ENCODE measurements around the gene DAPK3.
A peak's percentile ranks its signal among the peaks of the same experiment; 100 is the strongest.

GRCh38 chr19:3970808-3971598 is at the start of gene DAPK3:
- TF ChIP-seq, protein P1, sequence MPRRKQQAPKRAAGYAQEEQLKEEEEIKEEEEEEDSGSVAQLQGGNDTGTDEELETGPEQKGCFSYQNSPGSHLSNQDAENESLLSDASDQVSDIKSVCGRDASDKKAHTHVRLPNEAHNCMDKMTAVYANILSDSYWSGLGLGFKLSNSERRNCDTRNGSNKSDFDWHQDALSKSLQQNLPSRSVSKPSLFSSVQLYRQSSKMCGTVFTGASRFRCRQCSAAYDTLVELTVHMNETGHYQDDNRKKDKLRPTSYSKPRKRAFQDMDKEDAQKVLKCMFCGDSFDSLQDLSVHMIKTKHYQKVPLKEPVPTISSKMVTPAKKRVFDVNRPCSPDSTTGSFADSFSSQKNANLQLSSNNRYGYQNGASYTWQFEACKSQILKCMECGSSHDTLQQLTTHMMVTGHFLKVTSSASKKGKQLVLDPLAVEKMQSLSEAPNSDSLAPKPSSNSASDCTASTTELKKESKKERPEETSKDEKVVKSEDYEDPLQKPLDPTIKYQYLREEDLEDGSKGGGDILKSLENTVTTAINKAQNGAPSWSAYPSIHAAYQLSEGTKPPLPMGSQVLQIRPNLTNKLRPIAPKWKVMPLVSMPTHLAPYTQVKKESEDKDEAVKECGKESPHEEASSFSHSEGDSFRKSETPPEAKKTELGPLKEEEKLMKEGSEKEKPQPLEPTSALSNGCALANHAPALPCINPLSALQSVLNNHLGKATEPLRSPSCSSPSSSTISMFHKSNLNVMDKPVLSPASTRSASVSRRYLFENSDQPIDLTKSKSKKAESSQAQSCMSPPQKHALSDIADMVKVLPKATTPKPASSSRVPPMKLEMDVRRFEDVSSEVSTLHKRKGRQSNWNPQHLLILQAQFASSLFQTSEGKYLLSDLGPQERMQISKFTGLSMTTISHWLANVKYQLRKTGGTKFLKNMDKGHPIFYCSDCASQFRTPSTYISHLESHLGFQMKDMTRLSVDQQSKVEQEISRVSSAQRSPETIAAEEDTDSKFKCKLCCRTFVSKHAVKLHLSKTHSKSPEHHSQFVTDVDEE (CRISPR knock-in tag; IDR thresholded peaks at IDR 0.05) = no peak
- TF ChIP-seq, protein P2, sequence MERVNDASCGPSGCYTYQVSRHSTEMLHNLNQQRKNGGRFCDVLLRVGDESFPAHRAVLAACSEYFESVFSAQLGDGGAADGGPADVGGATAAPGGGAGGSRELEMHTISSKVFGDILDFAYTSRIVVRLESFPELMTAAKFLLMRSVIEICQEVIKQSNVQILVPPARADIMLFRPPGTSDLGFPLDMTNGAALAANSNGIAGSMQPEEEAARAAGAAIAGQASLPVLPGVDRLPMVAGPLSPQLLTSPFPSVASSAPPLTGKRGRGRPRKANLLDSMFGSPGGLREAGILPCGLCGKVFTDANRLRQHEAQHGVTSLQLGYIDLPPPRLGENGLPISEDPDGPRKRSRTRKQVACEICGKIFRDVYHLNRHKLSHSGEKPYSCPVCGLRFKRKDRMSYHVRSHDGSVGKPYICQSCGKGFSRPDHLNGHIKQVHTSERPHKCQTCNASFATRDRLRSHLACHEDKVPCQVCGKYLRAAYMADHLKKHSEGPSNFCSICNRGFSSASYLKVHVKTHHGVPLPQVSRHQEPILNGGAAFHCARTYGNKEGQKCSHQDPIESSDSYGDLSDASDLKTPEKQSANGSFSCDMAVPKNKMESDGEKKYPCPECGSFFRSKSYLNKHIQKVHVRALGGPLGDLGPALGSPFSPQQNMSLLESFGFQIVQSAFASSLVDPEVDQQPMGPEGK (CRISPR knock-in tag; IDR thresholded peaks at IDR 0.05; ENCODE audit: borderline replicate concordance) = no peak
- TF ChIP-seq ZFP3 (CRISPR knock-in tag; IDR thresholded peaks at IDR 0.05) (0 out of 2 replicates have a peak, but pooled peaks have one; percentile 31), ZFP30 (CRISPR knock-in tag; IDR thresholded peaks at IDR 0.05) (no peak), CSDC2 (CRISPR knock-in tag; IDR thresholded peaks at IDR 0.05) (no peak), ESRRG (CRISPR knock-in tag; IDR thresholded peaks at IDR 0.05) (no peak), ARNTL (CRISPR knock-in tag; IDR thresholded peaks at IDR 0.05; ENCODE audit: borderline replicate concordance, low read depth) (no peak), OSR1 (CRISPR knock-in tag; IDR thresholded peaks at IDR 0.05) (no peak)
